K562 (cell line): ENCODE data around the gene RNF214. TPM values are rescaled to one million over a fixed set of nuclear protein-coding genes. Genes with fewer than 3 reads are reported as not detected.
A peak's percentile ranks its signal among the peaks of the same experiment; 100 is the strongest.

ENCODE experiments used
- ATAC-seq: fragments of 200-7000 bp; cut with Tn5 transposase; 3 replicates; pipeline ENCODE4 v1.9.1; 2020; ENCODE audit warnings: moderate library complexity
- BruUV-seq: library from RNA; stranded (reverse); fragments of 400-500 nt; replicated peaks from 2 replicates; lab custom pipeline; 2021; lab: Mats Ljungman, UMichigan
- CTCF ChIA-PET: fragments of 300-600 bp; formaldehyde crosslinking; extraction: SDS; loops from one replicate; lab custom pipeline; 2021; ENCODE audit warnings: low intra/inter-chr PET ratio; lab: Yijun Ruan, JAX
- POLR2A ChIA-PET: fragments of 300-600, 350-650 bp; sonication (Branson Sonifier 250); formaldehyde crosslinking; extraction: SDS; loops from one replicate; lab custom pipeline; 2021; ENCODE audit warnings: antibody characterized with exemption, inconsistent platforms; lab: Yijun Ruan, JAX
- DNase-seq, 4 experiments: peaks; one replicate each; pipeline versions ENCODE4 v3.0.0 to v3.0.0-alpha.2; 2011 to 2018; ENCODE audit warnings: low spot score in 3 of 4, mixed read lengths in 3 of 4; ENCODE audit errors: extremely low read depth in 1 of 4
- FAIRE-seq: peaks from 2 replicates; lab custom pipeline; 2011; peaks lifted over from hg19 to GRCh38; lab: Jason Lieb, UNC
- H2AFZ ChIP-seq: 2 replicates; pipeline ENCODE4 v1.6.0; 2011; ENCODE audit warnings: low read depth, low read length, control low read depth, inconsistent platforms
- H3K27ac ChIP-seq: fragments of 200-600 bp; 3 replicates; pipeline ENCODE4 v1.8.0; 2011; ENCODE audit warnings: low read depth, mild to moderate bottlenecking, control low read depth, inconsistent platforms, low read length, moderate library complexity, mixed read lengths; ENCODE audit errors: extremely low read depth
- H3K27me3 ChIP-seq, 2 experiments: fragments of 300-600 bp in 1 of 2; 2 replicates in 1 of 2; 3 replicates in 1 of 2; pipeline versions ENCODE4 v1.6.0 to v1.8.0; 2011; ENCODE audit warnings: inconsistent platforms in 2 of 2, low read length in 2 of 2, mild to moderate bottlenecking in 1 of 2, mixed read lengths in 1 of 2, moderate library complexity in 1 of 2; ENCODE audit not compliant: control insufficient read depth in 2 of 2, insufficient read depth in 2 of 2
- H3K36me3 ChIP-seq: fragments of 300-600 bp; 3 replicates; pipeline ENCODE4 v1.8.0; 2011; ENCODE audit warnings: mild to moderate bottlenecking, low read length, inconsistent platforms; ENCODE audit not compliant: control insufficient read depth, insufficient read depth
- H3K4me1 ChIP-seq, 2 experiments: fragments of 200-600 bp in 1 of 2; replicated peaks in 1 of 2; 2 replicates in 1 of 2; 3 replicates in 1 of 2; pipeline versions ENCODE4 v1.5.1 to v1.8.0; 2011; ENCODE audit warnings: inconsistent platforms in 2 of 2, low read length in 2 of 2, mild to moderate bottlenecking in 1 of 2, mixed read lengths in 1 of 2, moderate library complexity in 1 of 2; ENCODE audit not compliant: control insufficient read depth in 2 of 2, insufficient read depth in 2 of 2
- H3K4me2 ChIP-seq: 2 replicates; pipeline ENCODE4 v1.6.1; 2011; ENCODE audit warnings: low read length, control low read depth, inconsistent platforms, mixed read lengths; ENCODE audit not compliant: insufficient read depth
- H3K4me3 ChIP-seq: fragments of 200-600 bp; sonication (generic), shearing (Covaris generic); 2 replicates; pipeline ENCODE4 v1.5.1; 2016; ENCODE audit warnings: control low read depth, inconsistent platforms
- H3K79me2 ChIP-seq: fragments of 200-600 bp; 3 replicates; pipeline ENCODE4 v1.8.0; 2011; ENCODE audit warnings: low read length, inconsistent platforms; ENCODE audit not compliant: control insufficient read depth, insufficient read depth
- H3K9ac ChIP-seq, 2 experiments: 2 replicates each; pipeline versions ENCODE4 v1.6.0 to v1.6.1; 2011; ENCODE audit warnings: low read depth in 2 of 2, low read length in 2 of 2, control low read depth in 1 of 2, inconsistent platforms in 1 of 2, mild to moderate bottlenecking in 1 of 2, mixed read lengths in 1 of 2; ENCODE audit not compliant: insufficient read depth in 1 of 2
- H3K9me1 ChIP-seq: one replicate; pipeline ENCODE4 v1.6.0; 2011; ENCODE audit warnings: inconsistent platforms, mild to moderate bottlenecking, low read length, moderate library complexity; ENCODE audit not compliant: control insufficient read depth, insufficient read depth
- H3K9me3 ChIP-seq: replicated peaks from 2 replicates; pipeline ENCODE4 v1.5.1; 2011; ENCODE audit warnings: low read depth, low read length, inconsistent platforms; ENCODE audit not compliant: control insufficient read depth, insufficient read depth
- H4K20me1 ChIP-seq: replicated peaks from 2 replicates; pipeline ENCODE4 v1.6.1; 2011; ENCODE audit warnings: low read length, inconsistent platforms, mixed read lengths; ENCODE audit not compliant: control insufficient read depth, insufficient read depth
- CCNT2 ChIP-seq: IDR thresholded peaks from 2 replicates; pipeline ENCODE4 v1.6.1; 2011; ENCODE audit warnings: borderline replicate concordance, low read depth, mild to moderate bottlenecking, moderate library complexity, mixed read lengths, low read length; ENCODE audit not compliant: insufficient read length; ENCODE audit errors: extremely low read depth
- CSDE1 ChIP-seq, 2 experiments: fragments of 450-650 bp; IDR thresholded peaks; 2 replicates each; pipeline ENCODE4 v1.6.1; 2016; ENCODE audit warnings: mild to moderate bottlenecking in 1 of 2
- GABPB2 ChIP-seq: fragments of 250-450 bp; sonication (Bioruptor Pico); conservative IDR thresholded peaks from 2 replicates; pipeline ENCODE4 v1.5.1; 2021; ENCODE audit warnings: mild to moderate bottlenecking
- HDAC6 ChIP-seq: IDR thresholded peaks from 2 replicates; pipeline ENCODE4 v1.6.1; 2012; ENCODE audit warnings: low read depth, mild to moderate bottlenecking, control low read depth, inconsistent platforms, low read length, moderate library complexity
- MLLT1 ChIP-seq, 2 experiments: fragments of 450-650 bp; IDR thresholded peaks; 2 replicates each; pipeline ENCODE4 v1.6.1; 2016
- NELFE ChIP-seq: IDR thresholded peaks from 2 replicates; pipeline ENCODE4 v1.6.1; 2011; ENCODE audit warnings: mild to moderate bottlenecking; ENCODE audit not compliant: insufficient read depth, insufficient read length
- RUNX1 ChIP-seq: sonication (generic); IDR thresholded peaks from 2 replicates; pipeline ENCODE4 v1.6.1; 2016; ENCODE audit warnings: antibody characterized with exemption, low read depth
- TCFL5 ChIP-seq: fragments of 250-450 bp; sonication (Bioruptor Pico); conservative IDR thresholded peaks from 2 replicates; pipeline ENCODE4 v1.6.1; 2021; ENCODE audit warnings: mild to moderate bottlenecking, moderate library complexity, matching md5 sums
- ZKSCAN3 ChIP-seq: fragments of 250-450 bp; sonication (Bioruptor Pico); IDR thresholded peaks from 2 replicates; pipeline ENCODE4 v1.4.0; 2020
- ZNF785 ChIP-seq: fragments of 250-450 bp; sonication (Bioruptor Pico); IDR thresholded peaks from 2 replicates; pipeline ENCODE4 v1.4.0; 2020; ENCODE audit warnings: mild to moderate bottlenecking
- WGBS: fragments of 100-300 bp; shearing (Covaris generic); methylation state at CpG from one replicate; pipeline ENCODE4 v1.1.6; 2016; ENCODE audit warnings: low coverage, mixed read lengths; ENCODE audit not compliant: insufficient coverage; ENCODE audit errors: missing lambda C conversion rate; 5-methylcytosine and 5-hydroxymethylcytosine counted together
- in situ Hi-C: fragments of 300-500 bp; cut with MboI; formaldehyde crosslinking; loops from 4 replicates; pipeline ENCODE4 v1.15.0; 2018; ENCODE audit warnings: inconsistent platforms, mixed read lengths
- intact Hi-C: fragments of 100-400 bp; cut with micrococcal nuclease; formaldehyde crosslinking; loops from 2 replicates; pipeline ENCODE4 v1.14.2; 2022
- polyA plus RNA-seq, 8 experiments: library from polyadenylated mRNA; depleted of rRNA in 4 of 8; stranded (reverse) in 5 of 8; unstranded in 3 of 8; fragments of >200 nt; fragmentation: Nextera tagmentation in 2 of 8; fragmentation: Illumina TruSeq in 1 of 8; extraction: Ambion mirVana in 2 of 8; extraction: Trizol in 1 of 8; gene quantifications; 2 replicates each; pipeline versions ENCODE4 v1.2.1 to v1.2.3, GENCODE V29; 2011 to 2014; ENCODE audit warnings: inconsistent platforms in 1 of 8, missing spikeins in 1 of 8
- total RNA-seq, 7 experiments: library from RNA; depleted of rRNA in 6 of 7; stranded (reverse); fragments of >200 nt in 6 of 7; fragmentation: Illumina TruSeq in 2 of 7; extraction: Trizol in 2 of 7; gene quantifications; 2 replicates each; pipeline versions ENCODE4 v1.2.1 to v1.2.3, GENCODE V29; 2011 to 2021; ENCODE audit warnings: low replicate concordance in 1 of 7
- TF ChIP-seq, protein P1 (sequence below): fragments of 450-650 bp; IDR thresholded peaks from 2 replicates; pipeline ENCODE4 v1.6.1; 2017; ENCODE audit warnings: antibody characterized with exemption, mild to moderate bottlenecking

Gene RNF214
- total and polyA plus RNA-seq, 9 of the 15 experiments (the other 6 are each of a cell fraction or from before 2014, with no cell fraction given) = 6.6 to 24.8 (median 11.9) TPM

- peaks cover 4% of the 10 kb centered on the region for H3K9me1 ChIP-seq
- BruUV-seq = no TSS peak
- FAIRE-seq (no peak), DNase-seq (no peak), ATAC-seq (no peak)
- POLR2A ChIA-PET = interaction anchor here (0.6 to 1.1 kb wide), 2 partner anchors 13 to 16 kb away, joined by 3 read pairs; no protein-coding TSS in a partner anchor
- H3K4me1 ChIP-seq = peaks cover 30 to 34% of the 10 kb centered on the region in 2 experiments; a peak in 4 of 5 replicates
- peaks cover 70% of the 10 kb centered on the region for H3K36me3 ChIP-seq
- no peak overlapping the region for H3K4me3 ChIP-seq
- 90% methylated on average over 12 of the region's 15 CpGs for WGBS
- H3K27ac ChIP-seq = no peak overlapping the region
- no peaks in the 10 kb centered on the region for H3K9me3 ChIP-seq
- CTCF ChIA-PET = no interaction called here
- H2AFZ ChIP-seq = no peak overlapping the region
- no peaks in the 10 kb centered on the region for H3K27me3 ChIP-seq
- no peak for TF ChIP-seq ZNF785 (CRISPR knock-in tag)
- no peak for TF ChIP-seq CSDE1 (IDR thresholded peaks at IDR 0.05)
- TF ChIP-seq, protein P1, sequence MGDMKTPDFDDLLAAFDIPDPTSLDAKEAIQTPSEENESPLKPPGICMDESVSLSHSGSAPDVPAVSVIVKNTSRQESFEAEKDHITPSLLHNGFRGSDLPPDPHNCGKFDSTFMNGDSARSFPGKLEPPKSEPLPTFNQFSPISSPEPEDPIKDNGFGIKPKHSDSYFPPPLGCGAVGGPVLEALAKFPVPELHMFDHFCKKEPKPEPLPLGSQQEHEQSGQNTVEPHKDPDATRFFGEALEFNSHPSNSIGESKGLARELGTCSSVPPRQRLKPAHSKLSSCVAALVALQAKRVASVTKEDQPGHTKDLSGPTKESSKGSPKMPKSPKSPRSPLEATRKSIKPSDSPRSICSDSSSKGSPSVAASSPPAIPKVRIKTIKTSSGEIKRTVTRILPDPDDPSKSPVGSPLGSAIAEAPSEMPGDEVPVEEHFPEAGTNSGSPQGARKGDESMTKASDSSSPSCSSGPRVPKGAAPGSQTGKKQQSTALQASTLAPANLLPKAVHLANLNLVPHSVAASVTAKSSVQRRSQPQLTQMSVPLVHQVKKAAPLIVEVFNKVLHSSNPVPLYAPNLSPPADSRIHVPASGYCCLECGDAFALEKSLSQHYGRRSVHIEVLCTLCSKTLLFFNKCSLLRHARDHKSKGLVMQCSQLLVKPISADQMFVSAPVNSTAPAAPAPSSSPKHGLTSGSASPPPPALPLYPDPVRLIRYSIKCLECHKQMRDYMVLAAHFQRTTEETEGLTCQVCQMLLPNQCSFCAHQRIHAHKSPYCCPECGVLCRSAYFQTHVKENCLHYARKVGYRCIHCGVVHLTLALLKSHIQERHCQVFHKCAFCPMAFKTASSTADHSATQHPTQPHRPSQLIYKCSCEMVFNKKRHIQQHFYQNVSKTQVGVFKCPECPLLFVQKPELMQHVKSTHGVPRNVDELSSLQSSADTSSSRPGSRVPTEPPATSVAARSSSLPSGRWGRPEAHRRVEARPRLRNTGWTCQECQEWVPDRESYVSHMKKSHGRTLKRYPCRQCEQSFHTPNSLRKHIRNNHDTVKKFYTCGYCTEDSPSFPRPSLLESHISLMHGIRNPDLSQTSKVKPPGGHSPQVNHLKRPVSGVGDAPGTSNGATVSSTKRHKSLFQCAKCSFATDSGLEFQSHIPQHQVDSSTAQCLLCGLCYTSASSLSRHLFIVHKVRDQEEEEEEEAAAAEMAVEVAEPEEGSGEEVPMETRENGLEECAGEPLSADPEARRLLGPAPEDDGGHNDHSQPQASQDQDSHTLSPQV = no peak
- no peak for TF ChIP-seq RUNX1
- no peak for TF ChIP-seq GABPB2 (CRISPR knock-in tag)
- no peak for TF ChIP-seq TCFL5 (CRISPR knock-in tag)
- no peak for TF ChIP-seq NELFE
- TF ChIP-seq ZKSCAN3 (CRISPR knock-in tag) = no peak
- TF ChIP-seq CCNT2 = no peak
- TF ChIP-seq MLLT1 (IDR thresholded peaks at IDR 0.05) = no peak
- TF ChIP-seq HDAC6 = no peak
- H3K79me2 ChIP-seq = no peaks in the 10 kb centered on the region
- H3K4me2 ChIP-seq = no peak overlapping the region
- intact Hi-C loops (no loop called here), in situ Hi-C loops (no loop called here)
- H3K9ac ChIP-seq = peak overlapping the region in 1 of 2 experiments; percentile 22; a peak in 1 of 4 replicates
- H4K20me1 ChIP-seq = no peaks in the 10 kb centered on the region
Observed at GRCh38 chr11:117218133-117218915, 14.1 kb upstream of the RNF214 start.
